Tibial nerve (tissue), 4 donors: ENCODE measurements around the gene UBASH3B. TPM values are rescaled to one million over a fixed set of nuclear protein-coding genes. Genes with fewer than 3 reads are reported as not detected.

ENCODE experiments used
- DNase-seq, 2 donors: peaks; one replicate each; pipeline ENCODE4 v3.0.0-alpha.2; 2019; ENCODE audit warnings: low spot score in 2 of 2
- H3K27ac ChIP-seq, 4 donors: fragments of 200-600 bp; sonication (generic) in 3 of 4; one replicate each; pipeline ENCODE4 v1.5.1; 2017 to 2019; ENCODE audit warnings: mild to moderate bottlenecking in 1 of 4
- H3K27me3 ChIP-seq, 2 donors: fragments of 200-600 bp; sonication (generic) in 1 of 2; one replicate each; pipeline versions ENCODE4 v1.5.1 to v1.6.0; 2017 to 2019
- H3K36me3 ChIP-seq, 3 donors: fragments of 200-600 bp; sonication (generic); one replicate each; pipeline ENCODE4 v1.5.1; 2018 to 2019
- H3K4me1 ChIP-seq, 4 donors: fragments of 200-600 bp; sonication (generic) in 3 of 4; one replicate each; pipeline ENCODE4 v1.5.1; 2017 to 2019
- H3K4me3 ChIP-seq, 4 donors: fragments of 200-600 bp; sonication (generic) in 3 of 4; one replicate each; pipeline ENCODE4 v1.5.1; 2017 to 2019; ENCODE audit warnings: mild to moderate bottlenecking in 1 of 4, moderate library complexity in 1 of 4
- H3K9me3 ChIP-seq, 4 donors: fragments of 200-600 bp; sonication (generic) in 3 of 4; one replicate each; pipeline ENCODE4 v1.5.1; 2017 to 2019
- EP300 ChIP-seq, 2 donors: sonication (generic); formaldehyde crosslinking; IDR thresholded peaks; one replicate each; pipeline ENCODE4 v1.6.1; 2017; ENCODE audit warnings: antibody characterized with exemption in 2 of 2, mild to moderate bottlenecking in 1 of 2
- POLR2A ChIP-seq, 2 donors: fragments of 450-650 bp; IDR thresholded peaks; one replicate each; pipeline ENCODE4 v1.6.1; 2017; ENCODE audit warnings: antibody characterized with exemption in 2 of 2, mild to moderate bottlenecking in 2 of 2, moderate library complexity in 2 of 2
- WGBS, 2 donors: methylation state at CpG; one replicate each; pipeline ENCODE4 v1.1.5; 2018; 5-methylcytosine and 5-hydroxymethylcytosine counted together
- total RNA-seq, 4 donors: library from RNA; depleted of rRNA; stranded (reverse); fragments of >200 nt; gene quantifications; one replicate each; pipeline ENCODE4 v1.1.0, GENCODE V29; 2016
- TF ChIP-seq, protein P1 (sequence below), 5 experiments: fragments of 200-600 bp in 3 of 5; fragments of 450-650 bp in 2 of 5; sonication (generic) in 3 of 5; IDR thresholded peaks; one replicate each; pipeline ENCODE4 v1.5.1; 2016 to 2019; ENCODE audit warnings: antibody characterized with exemption in 5 of 5, mild to moderate bottlenecking in 3 of 5, moderate library complexity in 2 of 5

The UBASH3B gene
- total RNA-seq, 4 donors from 2014 or later = 0.66 to 5.1 (median 1.8) TPM

DNA sequence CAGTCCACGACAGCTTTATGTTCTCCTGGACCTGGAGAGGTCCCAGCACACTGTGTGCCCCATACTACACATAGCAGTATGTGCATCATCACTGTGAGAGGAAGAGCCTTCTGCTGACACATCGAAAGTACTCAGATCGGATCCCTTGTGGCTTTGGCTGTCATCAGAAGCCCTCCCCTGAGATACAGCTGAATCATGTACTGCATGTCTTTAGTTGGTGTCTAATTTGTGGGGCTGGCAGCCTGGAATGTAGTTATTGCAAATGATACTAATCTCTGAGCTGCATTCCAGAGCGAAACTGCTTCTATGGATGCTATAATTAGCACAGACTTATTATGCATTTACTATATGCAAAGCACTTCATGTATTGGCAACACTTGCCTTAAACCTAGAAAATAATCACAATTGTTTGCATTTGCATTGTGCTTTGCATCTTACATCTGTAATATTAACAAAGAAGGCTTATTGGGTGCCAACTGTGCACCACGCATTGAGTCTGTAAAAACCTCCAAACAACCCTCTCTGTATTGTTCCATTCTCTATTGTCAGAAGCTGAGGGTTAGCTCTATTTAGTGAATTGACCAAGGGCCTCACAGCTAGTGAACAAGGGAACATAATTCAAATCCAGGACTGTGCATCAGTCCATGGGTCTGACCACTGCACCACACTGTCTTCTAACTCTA, 93.6 kb downstream of the UBASH3B start:
- Histone ChIP-seq H3K36me3 (no peaks in the 10 kb centered on the region), H3K27ac (peak overlapping the region in 2 of 4 donors; percentile 1 to 40), H3K9me3 (no peaks in the 10 kb centered on the region), H3K27me3 (no peaks in the 10 kb centered on the region), H3K4me3 (no peak overlapping the region), H3K4me1 (peaks cover 0 to 21% (median 3%) of the 10 kb centered on the region in 4 donors)
- 34 to 50% methylated on average over 5 of the region's 5 CpGs for WGBS, 2 donors
- peak in 1 of 2 donors; percentile 49 for DNase-seq
- peak in 1 of 2 donors; percentile 79 for TF ChIP-seq EP300 (IDR thresholded peaks at IDR 0.05)
- TF ChIP-seq, protein P1, sequence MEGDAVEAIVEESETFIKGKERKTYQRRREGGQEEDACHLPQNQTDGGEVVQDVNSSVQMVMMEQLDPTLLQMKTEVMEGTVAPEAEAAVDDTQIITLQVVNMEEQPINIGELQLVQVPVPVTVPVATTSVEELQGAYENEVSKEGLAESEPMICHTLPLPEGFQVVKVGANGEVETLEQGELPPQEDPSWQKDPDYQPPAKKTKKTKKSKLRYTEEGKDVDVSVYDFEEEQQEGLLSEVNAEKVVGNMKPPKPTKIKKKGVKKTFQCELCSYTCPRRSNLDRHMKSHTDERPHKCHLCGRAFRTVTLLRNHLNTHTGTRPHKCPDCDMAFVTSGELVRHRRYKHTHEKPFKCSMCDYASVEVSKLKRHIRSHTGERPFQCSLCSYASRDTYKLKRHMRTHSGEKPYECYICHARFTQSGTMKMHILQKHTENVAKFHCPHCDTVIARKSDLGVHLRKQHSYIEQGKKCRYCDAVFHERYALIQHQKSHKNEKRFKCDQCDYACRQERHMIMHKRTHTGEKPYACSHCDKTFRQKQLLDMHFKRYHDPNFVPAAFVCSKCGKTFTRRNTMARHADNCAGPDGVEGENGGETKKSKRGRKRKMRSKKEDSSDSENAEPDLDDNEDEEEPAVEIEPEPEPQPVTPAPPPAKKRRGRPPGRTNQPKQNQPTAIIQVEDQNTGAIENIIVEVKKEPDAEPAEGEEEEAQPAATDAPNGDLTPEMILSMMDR (IDR thresholded peaks at IDR 0.05) = no peak

DNA sequence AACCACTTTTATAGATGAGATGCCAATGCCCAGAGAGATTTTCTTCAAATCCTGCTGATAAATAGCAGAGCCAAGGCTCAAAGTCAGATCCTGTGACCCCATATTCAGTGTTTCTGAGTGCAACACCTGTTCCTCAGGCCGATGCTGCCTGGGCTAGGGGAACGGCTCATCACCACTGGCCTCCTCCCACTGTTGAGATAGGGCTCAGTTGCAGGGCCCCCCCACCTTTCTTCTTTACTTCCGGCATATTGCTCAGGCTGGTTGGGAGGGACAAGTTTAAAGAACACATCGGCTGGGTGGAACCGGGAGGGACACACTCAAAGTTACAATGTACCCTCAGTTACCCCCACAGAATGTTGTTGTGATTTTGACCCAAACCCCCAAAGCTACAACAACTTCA, 94.5 kb downstream of the UBASH3B start:
- TF ChIP-seq POLR2A (IDR thresholded peaks at IDR 0.05) (no peak), EP300 (IDR thresholded peaks at IDR 0.05) (no peak)
- TF ChIP-seq, protein P1 (IDR thresholded peaks at IDR 0.05) = no peak
- H3K36me3 ChIP-seq = no peaks in the 10 kb centered on the region
- DNase-seq = no peak
- H3K27ac ChIP-seq = peak overlapping the region in 2 of 4 donors; percentile 1 to 4
- peaks cover 0 to 21% (median 3%) of the 10 kb centered on the region in 4 donors for H3K4me1 ChIP-seq
- WGBS, 2 donors = 87 to 96% methylated on average over 5 of the region's 5 CpGs
- no peak overlapping the region for H3K4me3 ChIP-seq
- H3K27me3 ChIP-seq = no peaks in the 10 kb centered on the region
- H3K9me3 ChIP-seq = no peaks in the 10 kb centered on the region

- no peak overlapping the region for H3K27ac ChIP-seq
- DNase-seq = no peak
- no peaks in the 10 kb centered on the region for H3K9me3 ChIP-seq
- no peak for TF ChIP-seq POLR2A (IDR thresholded peaks at IDR 0.05)
- TF ChIP-seq EP300 (IDR thresholded peaks at IDR 0.05) = no peak
- TF ChIP-seq, protein P1 (IDR thresholded peaks at IDR 0.05) = no peak
- no peak overlapping the region for H3K4me3 ChIP-seq
- H3K36me3 ChIP-seq = no peaks in the 10 kb centered on the region
- H3K4me1 ChIP-seq = peaks cover 0 to 14% (median 3%) of the 10 kb centered on the region in 4 donors
- no peaks in the 10 kb centered on the region for H3K27me3 ChIP-seq
- 66 to 82% methylated on average over 5 of the region's 5 CpGs for WGBS, 2 donors
Measured at GRCh38 chr11:122751292-122752070, 96.0 kb downstream of the UBASH3B start.

DNA sequence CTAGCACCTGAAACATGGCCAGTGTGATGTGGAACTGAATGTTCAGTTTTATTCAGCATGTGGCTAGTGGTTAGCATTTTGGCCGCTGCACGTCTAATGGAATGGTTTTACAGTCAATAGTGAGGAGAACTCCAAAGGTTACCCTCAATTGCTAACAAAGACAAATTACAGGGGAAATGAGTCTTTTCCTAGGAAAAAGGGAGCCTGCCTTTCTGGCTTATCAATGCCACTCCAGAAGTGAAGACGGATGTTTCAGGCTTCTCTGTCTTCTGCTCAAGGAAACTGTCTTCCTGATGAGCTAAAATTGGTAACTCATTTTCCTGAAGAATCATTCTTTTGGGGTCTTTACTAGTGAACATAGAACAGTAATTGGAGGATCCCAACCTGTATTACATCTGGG, 98.5 kb downstream of the UBASH3B start:
- WGBS, 2 donors = 89 to 97% methylated on average over 3 of the region's 3 CpGs
- Histone ChIP-seq H3K27me3 (no peaks in the 10 kb centered on the region), H3K4me3 (no peak overlapping the region), H3K36me3 (no peaks in the 10 kb centered on the region), H3K27ac (no peak overlapping the region), H3K4me1 (peaks cover 0 to 4% (median 0%) of the 10 kb centered on the region in 4 donors), H3K9me3 (no peaks in the 10 kb centered on the region)
- no peak for DNase-seq
- TF ChIP-seq POLR2A (IDR thresholded peaks at IDR 0.05) = no peak
- TF ChIP-seq, protein P1 (IDR thresholded peaks at IDR 0.05) = no peak
- no peak for TF ChIP-seq EP300 (IDR thresholded peaks at IDR 0.05)
